CD4-positive, alpha-beta T cell (primary cell): ENCODE measurements around the gene KIF17. TPM values are rescaled to one million over a fixed set of nuclear protein-coding genes. Genes with fewer than 3 reads are reported as not detected.

ENCODE experiments used
- ATAC-seq: fragments of 200-7000 bp; cut with Tn5 transposase; one replicate; pipeline ENCODE4 v1.10.0; 2022; ENCODE audit warnings: mild to moderate bottlenecking; ENCODE audit not compliant: poor library complexity
- CTCF ChIA-PET: fragments of 350-600 bp; sonication (Branson Sonifier 250); formaldehyde crosslinking; loops from one replicate; lab custom pipeline; 2021; ENCODE audit warnings: antibody characterized with exemption, inconsistent platforms; lab: Charles Lee
- POLR2A ChIA-PET: fragments of 350-600 bp; sonication (Branson Sonifier 250); formaldehyde crosslinking; loops from one replicate; lab custom pipeline; 2021; ENCODE audit warnings: antibody characterized with exemption, inconsistent platforms; lab: Charles Lee
- DNase-seq, 14 experiments: peaks; one replicate each; pipeline ENCODE4 v3.0.0-alpha.2; 2013 to 2020; ENCODE audit warnings: mixed read lengths in 2 of 14
- H3K27ac ChIP-seq, 2 donors: one replicate each; pipeline versions ENCODE4 v1.5.1 to v1.7.0; 2013; ENCODE audit warnings: low read length in 2 of 2, low read depth in 1 of 2, mild to moderate bottlenecking in 1 of 2
- H3K27me3 ChIP-seq, 2 experiments: 1 replicate in 1 of 2; 2 replicates in 1 of 2; pipeline versions ENCODE4 v1.6.1 to v1.7.0; 2013; ENCODE audit warnings: low read length in 2 of 2, control low read depth in 1 of 2, mild to moderate bottlenecking in 1 of 2, moderate library complexity in 1 of 2; ENCODE audit not compliant: insufficient read depth in 2 of 2, control insufficient read depth in 1 of 2
- H3K36me3 ChIP-seq: one replicate; pipeline ENCODE4 v1.6.1; 2013; ENCODE audit warnings: low read length, control low read depth; ENCODE audit not compliant: insufficient read depth
- H3K4me1 ChIP-seq: one replicate; pipeline ENCODE4 v1.6.1; 2013; ENCODE audit warnings: low read length, control low read depth; ENCODE audit not compliant: insufficient read depth
- H3K4me3 ChIP-seq: one replicate; pipeline ENCODE4 v1.5.1; 2013; ENCODE audit warnings: mild to moderate bottlenecking, low read length, moderate library complexity
- H3K9me3 ChIP-seq, 2 experiments: 1 replicate in 1 of 2; 2 replicates in 1 of 2; pipeline versions ENCODE4 v1.6.1 to v1.7.0; 2013; ENCODE audit warnings: low read length in 2 of 2, mild to moderate bottlenecking in 2 of 2, control low read depth in 1 of 2, moderate library complexity in 1 of 2; ENCODE audit not compliant: control insufficient read depth in 1 of 2, insufficient read depth in 1 of 2
- H3K27ac Mint-ChIP-seq: one replicate; pipeline ENCODE4 v1.8.0; 2020; ENCODE audit warnings: mixed read lengths
- H3K27me3 Mint-ChIP-seq: one replicate; pipeline ENCODE4 v1.8.0; 2021; ENCODE audit warnings: mixed read lengths
- H3K36me3 Mint-ChIP-seq: one replicate; pipeline ENCODE4 v1.8.0; 2021; ENCODE audit warnings: low read depth, mixed read lengths
- H3K4me1 Mint-ChIP-seq: one replicate; pipeline ENCODE4 v1.8.0; 2021; ENCODE audit warnings: low read depth, mixed read lengths
- H3K4me3 Mint-ChIP-seq: one replicate; pipeline ENCODE4 v1.8.0; 2020; ENCODE audit warnings: mild to moderate bottlenecking, mixed read lengths
- H3K9me3 Mint-ChIP-seq: one replicate; pipeline ENCODE4 v1.8.0; 2020; ENCODE audit warnings: mixed read lengths
- intact Hi-C, 2 experiments: fragments of 100-400 bp; cut with DNase I in 1 of 2; cut with micrococcal nuclease in 1 of 2; formaldehyde crosslinking; loops; one replicate each; pipeline versions ENCODE4 v1.15.1 to v1.9.0; 2023 to 2025; cut with DNase I, micrococcal nuclease
- total RNA-seq, 174 experiments: library from RNA in 2 of 174; stranded (reverse) in 2 of 174; gene quantifications; one replicate each; pipeline ENCODE4 v1.2.3 and lab custom pipeline; 2021 to 2026
- TF ChIP-seq, protein P1 (sequence below): fragments of 200-600 bp; IDR thresholded peaks from one replicate; pipeline ENCODE4 v1.8.0; 2022; ENCODE audit warnings: antibody characterized with exemption, mild to moderate bottlenecking

KIF17 gene
- total RNA-seq, 2 experiments from 2014 or later, result not detected

DNA sequence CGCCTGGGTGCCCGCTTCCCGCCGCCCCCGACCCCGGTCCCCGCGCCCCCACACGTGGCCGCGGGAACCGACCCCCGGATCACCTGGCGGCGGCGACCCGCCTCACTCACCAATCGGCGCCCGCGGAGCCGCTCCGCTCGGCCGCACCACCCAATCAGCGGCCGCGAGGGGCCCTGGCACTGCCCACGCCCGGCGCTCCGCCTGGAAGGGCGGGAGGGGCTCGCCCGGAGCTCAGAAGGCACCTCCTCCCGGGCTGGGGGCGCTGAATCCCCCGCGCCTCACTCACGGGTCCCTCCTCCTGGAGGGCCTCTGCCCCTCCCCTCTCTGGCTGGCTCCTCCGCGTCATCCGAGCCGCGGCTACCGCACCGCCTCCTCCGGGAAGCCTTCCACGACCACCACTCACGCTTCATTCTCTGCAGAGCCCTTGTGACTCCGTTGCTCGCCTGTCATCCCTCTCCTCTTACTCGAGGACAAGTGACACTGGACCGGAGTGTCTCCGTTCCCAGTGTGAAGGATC lies 14.3 kb upstream of the KIF17 start:
- intact Hi-C loops, result loop anchor here (2.0 to 5.0 kb wide), 2 partner anchors 35 to 55 kb away; partner anchors contain the start of gene HP1BP3 (in 1 of the 2)
- Histone ChIP-seq H3K36me3 (no peaks in the 10 kb centered on the region), H3K9me3 (peaks cover 0 to 18% of the 10 kb centered on the region in 2 experiments), H3K27me3 (peaks cover 24 to 30% of the 10 kb centered on the region in 2 experiments), H3K4me3 (peak overlapping the region; percentile 66), H3K4me1 (peaks cover 32% of the 10 kb centered on the region), H3K27ac (no peak overlapping the region)
- ChIA-PET CTCF (interaction anchor here (1.3 kb wide), 1 partner anchor 35 kb away, joined by 7 read pairs; no protein-coding TSS in a partner anchor), POLR2A (interaction anchor here (3.7 kb wide), 1 partner anchor 55 kb away, joined by 21 read pairs; the partner anchor contains the start of gene HP1BP3)
- Mint-ChIP-seq H3K4me1 (peaks cover 16% of the 10 kb centered on the region), H3K36me3 (peaks cover 1% of the 10 kb centered on the region), H3K27ac (no peak overlapping the region), H3K9me3 (no peaks in the 10 kb centered on the region), H3K4me3 (peak overlapping the region; percentile 90), H3K27me3 (peaks cover 33% of the 10 kb centered on the region)
- DNase-seq (peak in 12 of 14 experiments; percentile 12 to 74 (median 46)), ATAC-seq (peak; percentile 52)
- TF ChIP-seq, protein P1, sequence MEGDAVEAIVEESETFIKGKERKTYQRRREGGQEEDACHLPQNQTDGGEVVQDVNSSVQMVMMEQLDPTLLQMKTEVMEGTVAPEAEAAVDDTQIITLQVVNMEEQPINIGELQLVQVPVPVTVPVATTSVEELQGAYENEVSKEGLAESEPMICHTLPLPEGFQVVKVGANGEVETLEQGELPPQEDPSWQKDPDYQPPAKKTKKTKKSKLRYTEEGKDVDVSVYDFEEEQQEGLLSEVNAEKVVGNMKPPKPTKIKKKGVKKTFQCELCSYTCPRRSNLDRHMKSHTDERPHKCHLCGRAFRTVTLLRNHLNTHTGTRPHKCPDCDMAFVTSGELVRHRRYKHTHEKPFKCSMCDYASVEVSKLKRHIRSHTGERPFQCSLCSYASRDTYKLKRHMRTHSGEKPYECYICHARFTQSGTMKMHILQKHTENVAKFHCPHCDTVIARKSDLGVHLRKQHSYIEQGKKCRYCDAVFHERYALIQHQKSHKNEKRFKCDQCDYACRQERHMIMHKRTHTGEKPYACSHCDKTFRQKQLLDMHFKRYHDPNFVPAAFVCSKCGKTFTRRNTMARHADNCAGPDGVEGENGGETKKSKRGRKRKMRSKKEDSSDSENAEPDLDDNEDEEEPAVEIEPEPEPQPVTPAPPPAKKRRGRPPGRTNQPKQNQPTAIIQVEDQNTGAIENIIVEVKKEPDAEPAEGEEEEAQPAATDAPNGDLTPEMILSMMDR, result no peak

DNA sequence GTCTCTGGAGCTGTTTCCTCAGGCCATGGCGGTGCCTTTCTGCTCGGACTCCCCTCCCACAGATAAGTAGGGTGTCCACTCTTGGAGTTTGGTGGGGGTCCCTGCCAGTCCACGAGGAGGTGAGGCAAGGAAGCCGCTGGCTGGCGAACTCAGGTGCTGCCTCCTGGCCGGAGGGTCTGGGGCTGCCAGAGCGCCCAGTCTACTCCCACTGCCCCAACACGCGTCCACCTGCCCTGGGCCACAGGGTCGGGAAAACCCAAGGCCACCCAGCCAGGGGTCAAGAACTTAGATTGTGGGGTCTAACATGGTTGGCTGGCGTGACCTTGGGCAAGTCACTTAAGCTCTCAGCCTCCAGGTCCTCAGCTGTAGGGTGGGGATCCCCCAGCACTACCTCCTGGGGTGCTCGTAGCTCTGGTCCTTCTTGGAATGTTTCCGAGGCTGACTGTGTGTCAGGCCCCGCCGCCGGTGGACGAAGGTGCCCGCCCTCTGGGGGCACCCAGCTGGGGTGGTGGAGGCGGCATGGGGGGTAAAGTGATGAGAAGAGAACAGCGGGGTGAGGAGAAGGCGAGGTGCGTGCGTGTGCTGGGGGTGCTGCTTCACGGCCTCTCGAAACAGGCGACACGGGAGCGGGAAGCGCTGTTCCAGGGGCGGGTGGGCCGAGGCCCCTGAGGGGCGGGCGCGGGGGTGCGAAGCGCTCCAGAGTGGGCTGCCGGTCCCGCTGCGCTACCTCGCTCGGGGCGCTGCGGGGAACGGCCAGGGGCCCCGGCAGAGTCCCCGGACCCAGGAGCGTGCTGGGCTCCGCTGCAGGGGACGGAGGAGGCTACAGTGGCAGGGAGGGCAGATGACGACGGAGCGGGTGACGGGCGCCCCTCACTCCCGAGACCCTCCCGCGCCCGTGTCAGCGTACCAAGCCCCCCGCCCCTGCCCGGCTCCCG lies 13.5 kb upstream of the KIF17 start:
- peak overlapping the region; percentile 33 for H3K4me3 ChIP-seq

More for the DNA sequence above, 13.5 kb upstream of the KIF17 start:
- no peak overlapping the region for H3K27ac ChIP-seq
- H3K36me3 ChIP-seq, result no peaks in the 10 kb centered on the region
- Mint-ChIP-seq H3K4me1 (peaks cover 16% of the 10 kb centered on the region), H3K4me3 (peak overlapping the region; percentile 84), H3K27ac (no peak overlapping the region), H3K9me3 (no peaks in the 10 kb centered on the region), H3K27me3 (peaks cover 33% of the 10 kb centered on the region), H3K36me3 (no peaks in the 10 kb centered on the region)
- intact Hi-C loops, result loop anchor here in 1 of 2 experiments (5.0 kb wide), 1 partner anchor 56 kb away; the partner anchor contains the start of gene HP1BP3
- ChIA-PET CTCF (interaction anchor here (1.6 kb wide), 1 partner anchor 34 kb away, joined by 5 read pairs; no protein-coding TSS in a partner anchor), POLR2A (interaction anchor here (1.1 to 3.7 kb wide), 2 partner anchors 13 to 56 kb away, joined by 3 to 21 read pairs; partner anchors contain the start of genes HP1BP3 and KIF17)
- peaks cover 24 to 30% of the 10 kb centered on the region in 2 experiments for H3K27me3 ChIP-seq
- TF ChIP-seq, protein P1, result no peak
- peaks cover 0 to 18% of the 10 kb centered on the region in 2 experiments for H3K9me3 ChIP-seq
- peak in 3 of 14 experiments; percentile 9 to 43 (median 42) for DNase-seq
- peak; percentile 12 for ATAC-seq
- H3K4me1 ChIP-seq, result peaks cover 32% of the 10 kb centered on the region
